H1 (cell line): ENCODE data around the gene STIM1. TPM values are rescaled to one million over a fixed set of nuclear protein-coding genes. Genes with fewer than 3 reads are reported as not detected.

Experiments used
- CTCF ChIA-PET: fragments of 300-600 bp; sonication (Branson Sonifier 250); formaldehyde crosslinking; loops from one replicate; lab custom pipeline; 2021; ENCODE audit not compliant: partially characterized antibody; lab: Charles Lee
- POLR2A ChIA-PET: fragments of 300-600 bp; sonication (Branson Sonifier 250); formaldehyde crosslinking; loops from one replicate; lab custom pipeline; 2021; ENCODE audit warnings: inconsistent platforms; ENCODE audit not compliant: partially characterized antibody; lab: Charles Lee
- DNase-seq, 2 experiments: peaks; one replicate each; pipeline versions ENCODE4 v3.0.0 to v3.0.0-alpha.2; 2010 to 2022; ENCODE audit warnings: low spot score in 2 of 2, low read depth in 1 of 2, mixed read lengths in 1 of 2
- FAIRE-seq: peaks from 2 replicates; lab custom pipeline; 2011; peaks lifted over from hg19 to GRCh38; lab: Jason Lieb, UNC
- H2AFZ ChIP-seq: 2 replicates; pipeline ENCODE4 v1.8.1; 2012; ENCODE audit warnings: low read length, inconsistent platforms
- H2AK5ac ChIP-seq: 2 replicates; pipeline ENCODE4 v1.6.1; 2013; ENCODE audit warnings: low read depth, low read length
- H2BK120ac ChIP-seq: replicated peaks from 2 replicates; pipeline ENCODE3; 2013; ENCODE audit warnings: low read depth, low read length, inconsistent platforms
- H2BK12ac ChIP-seq: 2 replicates; pipeline ENCODE4 v1.6.1; 2013; ENCODE audit warnings: low read depth, low read length
- H2BK15ac ChIP-seq: 2 replicates; pipeline ENCODE4 v1.6.1; 2013; ENCODE audit warnings: low read length
- H2BK20ac ChIP-seq: 2 replicates; pipeline ENCODE4 v1.6.1; 2013; ENCODE audit warnings: low read length
- H2BK5ac ChIP-seq: 2 replicates; pipeline ENCODE4 v1.6.1; 2013; ENCODE audit warnings: low read depth, low read length
- H3K14ac ChIP-seq: 2 replicates; pipeline ENCODE4 v1.6.1; 2013; ENCODE audit warnings: inconsistent platforms; ENCODE audit not compliant: insufficient read length
- H3K18ac ChIP-seq: 2 replicates; pipeline ENCODE4 v1.6.1; 2013; ENCODE audit warnings: low read length; ENCODE audit errors: extremely low read depth
- H3K23ac ChIP-seq: 2 replicates; pipeline ENCODE4 v1.6.1; 2013; ENCODE audit warnings: inconsistent platforms; ENCODE audit not compliant: insufficient read length
- H3K23me2 ChIP-seq: 2 replicates; pipeline ENCODE4 v1.6.1; 2013; ENCODE audit warnings: low read depth, low read length
- H3K27ac ChIP-seq: 2 replicates; pipeline ENCODE4 v1.6.1; 2011; ENCODE audit warnings: low read depth, low read length, inconsistent platforms
- H3K27me3 ChIP-seq, 4 experiments: replicated peaks in 1 of 4; 1 replicate in 1 of 4; 2 replicates in 3 of 4; pipeline versions ENCODE4 v1.6.1 to v1.8.1; 2011 to 2013; ENCODE audit warnings: low read length in 3 of 4, mild to moderate bottlenecking in 3 of 4, inconsistent platforms in 2 of 4, mixed read lengths in 2 of 4, moderate library complexity in 1 of 4; ENCODE audit not compliant: control insufficient read depth in 3 of 4, insufficient read depth in 3 of 4; ENCODE audit errors: extremely low read depth in 1 of 4
- H3K36me3 ChIP-seq, 4 experiments: 2 replicates each; pipeline versions ENCODE4 v1.6.1 to v1.8.1; 2011 to 2013; ENCODE audit warnings: mild to moderate bottlenecking in 4 of 4, low read length in 3 of 4, moderate library complexity in 2 of 4, control low read depth in 1 of 4, inconsistent platforms in 1 of 4; ENCODE audit not compliant: insufficient read depth in 4 of 4, control insufficient read depth in 2 of 4
- H3K4ac ChIP-seq: replicated peaks from 2 replicates; pipeline ENCODE3; 2013; ENCODE audit warnings: low read length, low read depth, mixed read lengths, inconsistent platforms; ENCODE audit not compliant: insufficient read length
- H3K4me1 ChIP-seq, 4 experiments: replicated peaks in 1 of 4; 1 replicate in 1 of 4; 2 replicates in 3 of 4; pipeline versions ENCODE4 v1.6.1 to v1.8.1; 2011 to 2013; ENCODE audit warnings: low read length in 3 of 4, inconsistent platforms in 2 of 4, mixed read lengths in 1 of 4; ENCODE audit not compliant: insufficient read depth in 4 of 4, control insufficient read depth in 3 of 4
- H3K4me2 ChIP-seq, 2 experiments: 2 replicates each; pipeline versions ENCODE4 v1.6.1 to v1.8.1; 2011 to 2013; ENCODE audit warnings: low read depth in 2 of 2, low read length in 2 of 2, control low read depth in 1 of 2, inconsistent platforms in 1 of 2, mild to moderate bottlenecking in 1 of 2; ENCODE audit not compliant: insufficient read depth in 1 of 2
- H3K4me3 ChIP-seq, 4 experiments: fragments of 200-600, 300-600 bp in 1 of 4; sonication (generic), shearing (Covaris generic), sonication (Bioruptor Twin) in 1 of 4; 2 replicates each; pipeline versions ENCODE4 v1.5.1 to v1.8.1; 2011 to 2016; ENCODE audit warnings: low read length in 4 of 4, low read depth in 3 of 4, control low read depth in 2 of 4, inconsistent platforms in 2 of 4, mild to moderate bottlenecking in 2 of 4, mixed read lengths in 1 of 4, moderate library complexity in 1 of 4; ENCODE audit not compliant: insufficient read depth in 2 of 4; ENCODE audit errors: extremely low read depth in 1 of 4
- H3K56ac ChIP-seq: replicated peaks from 2 replicates; pipeline ENCODE3; 2013; ENCODE audit warnings: low read depth, mild to moderate bottlenecking, mixed read lengths, low read length, inconsistent platforms; ENCODE audit not compliant: insufficient read length
- H3K79me1 ChIP-seq: 2 replicates; pipeline ENCODE4 v1.6.1; 2013; ENCODE audit warnings: low read depth, low read length, control low read depth
- H3K79me2 ChIP-seq, 2 experiments: 2 replicates each; pipeline versions ENCODE4 v1.6.1 to v1.8.1; 2012 to 2013; ENCODE audit warnings: low read length in 2 of 2, mild to moderate bottlenecking in 2 of 2, inconsistent platforms in 1 of 2; ENCODE audit not compliant: insufficient read depth in 2 of 2, control insufficient read depth in 1 of 2
- H3K9ac ChIP-seq, 4 experiments: replicated peaks in 1 of 4; 1 replicate in 1 of 4; 2 replicates in 3 of 4; pipeline versions ENCODE4 v1.6.1 to v1.8.1; 2011 to 2013; ENCODE audit warnings: low read depth in 3 of 4, low read length in 3 of 4, control low read depth in 2 of 4, mild to moderate bottlenecking in 2 of 4, moderate library complexity in 2 of 4, inconsistent platforms in 1 of 4; ENCODE audit errors: extremely low read depth in 1 of 4
- H3K9me3 ChIP-seq, 2 experiments: 2 replicates each; pipeline versions ENCODE4 v1.6.1 to v1.8.1; 2012 to 2013; ENCODE audit warnings: mild to moderate bottlenecking in 2 of 2, moderate library complexity in 2 of 2, control low read depth in 1 of 2, inconsistent platforms in 1 of 2, low read depth in 1 of 2, low read length in 1 of 2, mixed read lengths in 1 of 2; ENCODE audit not compliant: insufficient read depth in 2 of 2
- H4K20me1 ChIP-seq, 2 experiments: replicated peaks in 1 of 2; 2 replicates each; pipeline versions ENCODE3 to v1.8.1; 2011 to 2013; ENCODE audit warnings: inconsistent platforms in 2 of 2, low read length in 2 of 2, mild to moderate bottlenecking in 1 of 2; ENCODE audit not compliant: insufficient read depth in 2 of 2, control insufficient read depth in 1 of 2
- H4K5ac ChIP-seq: 2 replicates; pipeline ENCODE4 v1.6.1; 2013; ENCODE audit warnings: low read length, low read depth, mixed read lengths, inconsistent platforms; ENCODE audit not compliant: insufficient read length
- H4K8ac ChIP-seq: 2 replicates; pipeline ENCODE4 v1.8.0; 2013; ENCODE audit warnings: mild to moderate bottlenecking, moderate library complexity, low read length, inconsistent platforms; ENCODE audit not compliant: insufficient read depth; ENCODE audit errors: extremely low read depth
- H4K91ac ChIP-seq: replicated peaks from 2 replicates; pipeline ENCODE3; 2013; ENCODE audit warnings: low read length, mixed read lengths, inconsistent platforms; ENCODE audit not compliant: insufficient read length
- CEBPB ChIP-seq: IDR thresholded peaks from 2 replicates; pipeline ENCODE4 v1.6.1; 2012; ENCODE audit warnings: low read depth, low read length
- GABPA ChIP-seq: IDR thresholded peaks from 2 replicates; pipeline ENCODE4 v1.6.1; 2011; ENCODE audit warnings: mild to moderate bottlenecking, low read length, moderate library complexity, borderline replicate concordance; ENCODE audit not compliant: insufficient read depth
- GTF2F1 ChIP-seq: IDR thresholded peaks from 2 replicates; pipeline ENCODE4 v1.6.1; 2012; ENCODE audit warnings: low read depth, low read length, improper control_type of control experiment, borderline replicate concordance
- HDAC2 ChIP-seq, 2 experiments: fragments of 300-600 bp in 1 of 2; sonication (generic) in 1 of 2; IDR thresholded peaks; 2 replicates each; pipeline ENCODE4 v1.6.1; 2011 to 2012; ENCODE audit warnings: low read depth in 2 of 2, low read length in 2 of 2, mild to moderate bottlenecking in 2 of 2, moderate library complexity in 2 of 2, borderline replicate concordance in 1 of 2, inconsistent platforms in 1 of 2
- KDM5A ChIP-seq: fragments of 200-600 bp; IDR thresholded peaks from 2 replicates; pipeline ENCODE4 v1.7.1; 2012; ENCODE audit warnings: mild to moderate bottlenecking, low read length, inconsistent platforms, mixed read lengths
- RFX5 ChIP-seq: IDR thresholded peaks from 2 replicates; pipeline ENCODE4 v1.6.1; 2011; ENCODE audit warnings: low read depth, low read length, improper control_type of control experiment, borderline replicate concordance
- WGBS, 2 experiments: shearing (Covaris generic) in 1 of 2; methylation state at CpG; one replicate each; pipeline versions ENCODE4 v1.1.6 to v1.1.7; 2013 to 2015; ENCODE audit warnings: low lambda C conversion rate in 2 of 2, mixed read lengths in 2 of 2, inconsistent platforms in 1 of 2, low coverage in 1 of 2, missing lambda C conversion rate in 1 of 2; ENCODE audit not compliant: insufficient replicate concordance in 2 of 2, insufficient coverage in 1 of 2, insufficient read length in 1 of 2; ENCODE audit errors: extremely low coverage in 1 of 2, missing lambda C conversion rate in 1 of 2; 5-methylcytosine and 5-hydroxymethylcytosine counted together
- polyA plus RNA-seq, 7 experiments: library from polyadenylated mRNA; depleted of rRNA in 3 of 7; stranded (reverse) in 5 of 7; unstranded in 2 of 7; fragments of >200 nt in 5 of 7; fragments of 200-250 nt in 2 of 7; gene quantifications; 1 replicate in 5 of 7; 2 replicates in 1 of 7; 4 replicates in 1 of 7; pipeline versions ENCODE4 v1.2.1 to v1.2.3, GENCODE V29; 2011 to 2013; ENCODE audit warnings: missing spikeins in 2 of 7, mixed read lengths in 2 of 7
- total RNA-seq: library from RNA; stranded (reverse); fragmentation: NEBNext Ultra II Directional; extraction: Animal tissue kit (Norgen Biotek cat#: 25700); gene quantifications from 2 replicates; pipeline ENCODE4 v1.2.1, GENCODE V29; 2021
- TF ChIP-seq, protein P1 (sequence below): IDR thresholded peaks from 2 replicates; pipeline ENCODE4 v1.6.1; 2012; ENCODE audit warnings: inconsistent platforms
- TF ChIP-seq, protein P2 (sequence below): IDR thresholded peaks from 2 replicates; pipeline ENCODE4 v1.6.1; 2011; ENCODE audit warnings: low read depth, mild to moderate bottlenecking, low read length; ENCODE audit not compliant: insufficient read depth

Gene STIM1
- total and polyA plus RNA-seq, 2 of the 8 experiments (the other 6 are each of a cell fraction or from before 2014, with no cell fraction given), result 11.1 to 12.2 TPM

DNA sequence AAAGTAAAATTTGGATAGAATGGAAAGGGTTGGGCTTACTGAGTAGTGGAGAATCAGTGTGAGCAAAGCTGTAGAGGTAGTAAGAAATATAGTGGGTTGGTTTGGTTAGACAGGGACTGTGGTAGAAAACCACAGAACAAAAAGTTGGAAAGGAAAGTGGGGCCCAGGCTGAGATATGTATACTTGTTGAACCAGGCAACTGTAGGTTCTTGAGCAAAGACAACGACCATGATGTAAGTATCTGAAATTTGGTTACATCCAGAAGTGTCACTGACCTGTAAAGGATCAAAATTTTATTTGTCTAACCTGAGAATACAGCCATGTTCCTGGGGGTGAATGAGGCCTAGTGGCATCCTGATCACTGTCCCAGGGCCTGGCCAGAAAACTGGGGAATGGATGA, 114.1 kb downstream of the STIM1 start:
- H3K56ac ChIP-seq, result no peak overlapping the region
- FAIRE-seq, result no peak
- CTCF ChIA-PET, result interaction anchor here (0.7 to 2.5 kb wide), 3 partner anchors 50 to 128 kb away, joined by 4 to 9 read pairs (median 4); partner anchors contain the start of gene RHOG
- H3K18ac ChIP-seq, result no peak overlapping the region
- no peak overlapping the region for H2AFZ ChIP-seq
- POLR2A ChIA-PET, result interaction anchor here (0.6 kb wide), 1 partner anchor 151 kb away, joined by 3 read pairs; no protein-coding TSS in a partner anchor
- H3K4me3 ChIP-seq, result no peak overlapping the region
- no peaks in the 10 kb centered on the region for H3K36me3 ChIP-seq
- H3K79me1 ChIP-seq, result no peaks in the 10 kb centered on the region
- no peak overlapping the region for H4K5ac ChIP-seq
- H3K9me3 ChIP-seq, result no peaks in the 10 kb centered on the region
- no peak overlapping the region for H3K9ac ChIP-seq
- no peak overlapping the region for H3K4ac ChIP-seq
- no peak overlapping the region for H2BK120ac ChIP-seq
- no peaks in the 10 kb centered on the region for H3K79me2 ChIP-seq
- H2BK5ac ChIP-seq, result no peak overlapping the region
- WGBS, 2 experiments, result 86% methylated on average over 1 of the region's 1 CpG; no CpG with 5 or more reads in 1 of the 2 experiments
- H3K23ac ChIP-seq, result no peak overlapping the region
- TF ChIP-seq HDAC2 (IDR thresholded peaks at IDR 0.05; ENCODE audit: borderline replicate concordance in 1 of 2, low read depth in 2 of 2, low read length in 2 of 2) (no peak), CEBPB (no peak), GABPA (no peak), RFX5 (no peak), GTF2F1 (no peak), KDM5A (no peak)
- TF ChIP-seq, protein P1, sequence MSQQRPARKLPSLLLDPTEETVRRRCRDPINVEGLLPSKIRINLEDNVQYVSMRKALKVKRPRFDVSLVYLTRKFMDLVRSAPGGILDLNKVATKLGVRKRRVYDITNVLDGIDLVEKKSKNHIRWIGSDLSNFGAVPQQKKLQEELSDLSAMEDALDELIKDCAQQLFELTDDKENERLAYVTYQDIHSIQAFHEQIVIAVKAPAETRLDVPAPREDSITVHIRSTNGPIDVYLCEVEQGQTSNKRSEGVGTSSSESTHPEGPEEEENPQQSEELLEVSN, result no peak
- TF ChIP-seq, protein P2, sequence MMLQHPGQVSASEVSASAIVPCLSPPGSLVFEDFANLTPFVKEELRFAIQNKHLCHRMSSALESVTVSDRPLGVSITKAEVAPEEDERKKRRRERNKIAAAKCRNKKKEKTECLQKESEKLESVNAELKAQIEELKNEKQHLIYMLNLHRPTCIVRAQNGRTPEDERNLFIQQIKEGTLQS, result no peak
- no peak overlapping the region for H4K91ac ChIP-seq
- H2BK20ac ChIP-seq, result no peak overlapping the region
- no peak overlapping the region for H3K4me2 ChIP-seq
- no peaks in the 10 kb centered on the region for H3K23me2 ChIP-seq
- H4K8ac ChIP-seq, result no peak overlapping the region
- no peak overlapping the region for H2BK12ac ChIP-seq
- H3K14ac ChIP-seq, result no peak overlapping the region
- no peak for DNase-seq
- no peak overlapping the region for H3K27ac ChIP-seq
- H3K4me1 ChIP-seq, result no peaks in the 10 kb centered on the region
- H3K27me3 ChIP-seq, result no peaks in the 10 kb centered on the region
- no peak overlapping the region for H2AK5ac ChIP-seq
- H2BK15ac ChIP-seq, result no peak overlapping the region
- no peaks in the 10 kb centered on the region for H4K20me1 ChIP-seq
